Keratinocyte (primary cell): ENCODE results near the gene ATXN10. TPM values are rescaled to one million over a fixed set of nuclear protein-coding genes. Genes with fewer than 3 reads are reported as not detected.

ENCODE experiments used
- DNase-seq: peaks from one replicate; pipeline ENCODE4 v3.0.0-alpha.2; 2011; ENCODE audit warnings: low read depth, missing footprints, low spot score
- FAIRE-seq: peaks from 2 replicates; lab custom pipeline; 2011; peaks lifted over from hg19 to GRCh38; lab: Jason Lieb, UNC
- H2AFZ ChIP-seq: 2 replicates; pipeline ENCODE4 v1.6.0; 2012; ENCODE audit warnings: low read length, control low read depth, inconsistent platforms; ENCODE audit not compliant: control insufficient read depth
- H3K27ac ChIP-seq: 2 replicates; pipeline ENCODE4 v1.5.1; 2011; ENCODE audit warnings: low read length; ENCODE audit not compliant: control insufficient read depth, insufficient read depth
- H3K27me3 ChIP-seq: 3 replicates; pipeline ENCODE4 v1.6.0; 2011; ENCODE audit warnings: low read length; ENCODE audit not compliant: control insufficient read depth, insufficient read depth; ENCODE audit errors: extremely low read depth
- H3K36me3 ChIP-seq, 2 experiments: 2 replicates in 1 of 2; 3 replicates in 1 of 2; pipeline ENCODE4 v1.5.1; 2011; ENCODE audit warnings: low read length in 2 of 2, mild to moderate bottlenecking in 1 of 2; ENCODE audit not compliant: control insufficient read depth in 2 of 2, insufficient read depth in 2 of 2; ENCODE audit errors: extremely low read depth in 1 of 2
- H3K4me1 ChIP-seq: 3 replicates; pipeline ENCODE4 v1.5.1; 2011; ENCODE audit warnings: low read length; ENCODE audit not compliant: control insufficient read depth, insufficient read depth; ENCODE audit errors: extremely low read depth
- H3K4me2 ChIP-seq: 3 replicates; pipeline ENCODE4 v1.6.0; 2011; ENCODE audit warnings: low read depth, low read length; ENCODE audit not compliant: control insufficient read depth, insufficient read depth; ENCODE audit errors: extremely low read depth
- H3K4me3 ChIP-seq, 3 experiments: fragments of 200-600 bp in 1 of 3; sonication (generic) in 1 of 3; 2 replicates in 2 of 3; 3 replicates in 1 of 3; pipeline ENCODE4 v1.5.1; 2011 to 2016; ENCODE audit warnings: low read length in 3 of 3, mild to moderate bottlenecking in 3 of 3, control low read depth in 2 of 3, inconsistent platforms in 1 of 3, low read depth in 1 of 3, mixed read lengths in 1 of 3, mixed run types in 1 of 3, moderate library complexity in 1 of 3; ENCODE audit not compliant: control insufficient read depth in 2 of 3, insufficient read depth in 2 of 3; ENCODE audit errors: extremely low read depth in 1 of 3
- H3K79me2 ChIP-seq: 2 replicates; pipeline ENCODE4 v1.6.0; 2012; ENCODE audit warnings: low read length; ENCODE audit not compliant: control insufficient read depth, insufficient read depth
- H3K9ac ChIP-seq: 3 replicates; pipeline ENCODE4 v1.6.0; 2011; ENCODE audit warnings: low read length; ENCODE audit not compliant: control insufficient read depth, insufficient read depth; ENCODE audit errors: extremely low read depth
- H3K9me1 ChIP-seq: 3 replicates; pipeline ENCODE4 v1.6.0; 2011; ENCODE audit warnings: low read length; ENCODE audit not compliant: control insufficient read depth, insufficient read depth; ENCODE audit errors: extremely low read depth
- H3K9me3 ChIP-seq: 2 replicates; pipeline ENCODE4 v1.5.1; 2012; ENCODE audit warnings: low read depth, low read length; ENCODE audit not compliant: control insufficient read depth
- H4K20me1 ChIP-seq: 3 replicates; pipeline ENCODE4 v1.6.0; 2011; ENCODE audit warnings: low read length; ENCODE audit not compliant: control insufficient read depth, insufficient read depth; ENCODE audit errors: extremely low read depth
- CTCF ChIP-seq, 3 experiments: IDR thresholded peaks in 1 of 3; conservative IDR thresholded peaks in 1 of 3; optimal IDR thresholded peaks in 1 of 3; 2 replicates in 2 of 3; 3 replicates in 1 of 3; pipeline versions ENCODE3 to v1.5.1; 2011; ENCODE audit warnings: low read length in 3 of 3, mild to moderate bottlenecking in 3 of 3, moderate library complexity in 2 of 3, control low read depth in 1 of 3, inconsistent platforms in 1 of 3; ENCODE audit not compliant: insufficient read depth in 2 of 3; ENCODE audit errors: extremely low read depth in 1 of 3
- EZH2 ChIP-seq: IDR thresholded peaks from one replicate; pipeline ENCODE4 v1.6.1; 2012; ENCODE audit warnings: inconsistent platforms, mild to moderate bottlenecking, low read length, moderate library complexity
- dilution Hi-C: fragments of 300-500 bp; cut with MboI; formaldehyde crosslinking; loops from one replicate; pipeline ENCODE4 v1.7.0; 2020; ENCODE audit warnings: low sequenced_read_pairs; ENCODE audit not compliant: extremely low pct_ligation_motif_present
- polyA plus RNA-seq, 5 experiments: library from polyadenylated mRNA; depleted of rRNA in 3 of 5; stranded (reverse) in 3 of 5; stranded (forward) in 1 of 5; unstranded in 1 of 5; fragments of >200 nt; gene quantifications; 1 replicate in 1 of 5; 2 replicates in 3 of 5; 3 replicates in 1 of 5; pipeline versions ENCODE4 v1.2.1 to v1.2.3, GENCODE V29; 2011 to 2012; ENCODE audit warnings: missing spikeins in 2 of 5, low read depth in 1 of 5, low replicate concordance in 1 of 5

Gene ATXN10
- polyA plus RNA-seq, 1 donor (not counting 4 experiments of a cell fraction or from before 2014, with no cell fraction given) = 276 TPM

DNA sequence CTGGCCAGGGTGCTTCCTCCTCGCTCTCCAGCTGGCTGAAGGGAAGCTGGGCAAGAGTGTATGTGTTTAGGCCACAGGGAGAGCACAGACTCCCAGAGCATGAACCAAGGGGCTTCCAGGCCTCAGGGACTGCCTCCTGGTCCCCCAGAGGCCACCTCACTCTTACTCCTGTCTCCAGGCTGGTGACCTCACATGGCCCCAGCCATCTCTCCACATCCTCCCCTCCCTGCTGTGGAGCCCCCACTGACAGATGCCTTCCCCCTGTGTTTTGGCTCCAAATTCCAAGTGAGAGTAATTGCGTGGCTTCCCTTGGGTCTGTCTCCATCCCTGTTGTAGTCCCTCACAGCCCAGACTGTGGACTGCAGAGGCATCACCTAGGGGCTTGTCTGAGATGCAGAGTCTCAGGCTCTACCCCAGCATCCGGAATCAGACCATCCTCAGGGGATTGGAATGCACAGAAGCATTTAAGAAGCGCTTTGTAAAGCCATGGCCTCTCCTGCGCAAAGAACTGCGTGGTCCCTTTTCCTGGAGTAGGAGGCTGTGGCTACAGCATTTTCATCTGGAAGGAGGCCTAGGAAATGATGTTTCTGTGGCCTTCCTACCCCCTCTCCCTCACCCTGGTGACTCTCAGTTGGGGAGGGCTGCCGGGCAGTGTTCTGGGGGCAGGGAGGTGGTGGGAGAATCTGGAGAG lies 91.1 kb downstream of the ATXN10 start:
- dilution Hi-C loops = no loop called here
- Histone ChIP-seq H3K4me1 (no peaks in the 10 kb centered on the region), H3K27ac (no peak overlapping the region), H4K20me1 (no peaks in the 10 kb centered on the region), H3K79me2 (no peaks in the 10 kb centered on the region), H3K4me3 (no peak overlapping the region), H3K9me3 (no peaks in the 10 kb centered on the region), H3K9me1 (peaks cover 2% of the 10 kb centered on the region), H2AFZ (no peak overlapping the region), H3K9ac (no peak overlapping the region), H3K36me3 (peaks cover 3 to 11% of the 10 kb centered on the region in 2 experiments), H3K4me2 (no peak overlapping the region), H3K27me3 (no peaks in the 10 kb centered on the region)
- FAIRE-seq (no peak), DNase-seq (no peak)
- no peak for TF ChIP-seq EZH2
- no peak for TF ChIP-seq CTCF (optimal IDR thresholded peaks at IDR 0.05 in 1 of 3, IDR thresholded peaks at IDR 0.05 in 1 of 3, conservative IDR thresholded peaks at IDR 0.05 in 1 of 3; ENCODE audit: extremely low read depth in 1 of 3, insufficient read depth in 2 of 3, low read length in 3 of 3)

DNA sequence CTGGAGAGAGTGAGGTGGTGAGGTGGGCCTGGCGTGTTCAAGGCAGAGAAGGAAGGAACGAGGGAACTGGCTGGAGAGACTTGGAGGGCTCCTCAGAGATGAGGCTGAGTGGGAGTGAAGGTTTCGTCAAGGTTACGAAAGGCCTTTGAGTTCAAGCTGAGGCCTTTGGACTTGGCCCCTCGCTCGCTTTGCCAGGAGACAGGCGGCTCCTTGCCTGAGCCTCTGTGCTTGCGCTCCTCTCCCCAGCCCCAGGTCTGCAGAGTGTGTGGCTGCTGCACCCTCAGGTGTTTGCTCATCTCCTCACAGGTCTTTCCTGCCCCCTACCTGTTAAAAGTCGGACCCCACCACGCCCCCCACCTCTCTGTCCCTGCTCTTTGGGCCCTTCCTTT lies 91.6 kb downstream of the ATXN10 start:
- FAIRE-seq (no peak), DNase-seq (no peak)
- Histone ChIP-seq H3K9me1 (peaks cover 2% of the 10 kb centered on the region), H3K4me2 (no peak overlapping the region), H3K9me3 (no peaks in the 10 kb centered on the region), H3K79me2 (no peaks in the 10 kb centered on the region), H3K36me3 (peaks cover 4 to 7% of the 10 kb centered on the region in 2 experiments), H3K27me3 (no peaks in the 10 kb centered on the region), H4K20me1 (no peaks in the 10 kb centered on the region), H3K4me1 (no peaks in the 10 kb centered on the region), H3K4me3 (no peak overlapping the region), H3K9ac (no peak overlapping the region), H2AFZ (no peak overlapping the region), H3K27ac (no peak overlapping the region)
- dilution Hi-C loops = no loop called here
- TF ChIP-seq EZH2 = no peak

GRCh38 chr22:45768490-45768889 lies 96.9 kb downstream of the ATXN10 start:
- H3K79me2 ChIP-seq = no peaks in the 10 kb centered on the region
- no peaks in the 10 kb centered on the region for H3K4me1 ChIP-seq
- peaks cover 0 to 7% of the 10 kb centered on the region in 2 experiments for H3K36me3 ChIP-seq
- no peak overlapping the region for H2AFZ ChIP-seq
- no peak overlapping the region for H3K27ac ChIP-seq
- no peaks in the 10 kb centered on the region for H4K20me1 ChIP-seq
- no peaks in the 10 kb centered on the region for H3K27me3 ChIP-seq
- H3K9me1 ChIP-seq = peaks cover 2% of the 10 kb centered on the region
- H3K4me3 ChIP-seq = no peak overlapping the region
- H3K9ac ChIP-seq = no peak overlapping the region
- DNase-seq (no peak), FAIRE-seq (no peak)
- dilution Hi-C loops = no loop called here
- TF ChIP-seq CTCF (optimal IDR thresholded peaks at IDR 0.05 in 1 of 3, IDR thresholded peaks at IDR 0.05 in 1 of 3, conservative IDR thresholded peaks at IDR 0.05 in 1 of 3; ENCODE audit: extremely low read depth in 1 of 3, insufficient read depth in 2 of 3, low read length in 3 of 3) (no peak), EZH2 (no peak)
- H3K9me3 ChIP-seq = no peaks in the 10 kb centered on the region
- no peak overlapping the region for H3K4me2 ChIP-seq
